IPS-18c (cell line): Measurements from ENCODE around the gene OLFM2.

Source experiments
- H3K4me3 ChIP-seq: 2 replicates; pipeline ENCODE4 v1.7.0; 2013; ENCODE audit warnings: low read depth, mild to moderate bottlenecking, low read length, moderate library complexity; ENCODE audit not compliant: insufficient read depth
- H3K9me3 ChIP-seq: one replicate; pipeline ENCODE4 v1.6.1; 2013; ENCODE audit warnings: mild to moderate bottlenecking, low read length, moderate library complexity; ENCODE audit not compliant: control insufficient read depth, insufficient read depth

The OLFM2 gene

GRCh38 chr19:9914315-9915207 lies 21.8 kb downstream of the OLFM2 start:
- no peaks in the 10 kb centered on the region for H3K9me3 ChIP-seq
- H3K4me3 ChIP-seq = peak overlapping the region; percentile 67

- Histone ChIP-seq H3K4me3 (peak overlapping the region; percentile 67), H3K9me3 (no peaks in the 10 kb centered on the region)
Measured at GRCh38 chr19:9914001-9914314, 22.4 kb downstream of the OLFM2 start.

- peak overlapping the region; percentile 52 for H3K4me3 ChIP-seq
Measured at GRCh38 chr19:9913237-9914000, 22.9 kb downstream of the OLFM2 start.

GRCh38 chr19:9912551-9913236 lies 23.6 kb downstream of the OLFM2 start:
- no peaks in the 10 kb centered on the region for H3K9me3 ChIP-seq
- H3K4me3 ChIP-seq = peak overlapping the region; percentile 52

More at GRCh38 chr19:9913237-9914000, 22.9 kb downstream of the OLFM2 start:
- no peaks in the 10 kb centered on the region for H3K9me3 ChIP-seq

- Histone ChIP-seq H3K9me3 (no peaks in the 10 kb centered on the region), H3K4me3 (no peak overlapping the region)
Measured at GRCh38 chr19:9911524-9912185, 24.7 kb downstream of the OLFM2 start.

GRCh38 chr19:9910625-9911024 lies 25.7 kb downstream of the OLFM2 start:
- Histone ChIP-seq H3K4me3 (no peak overlapping the region), H3K9me3 (no peaks in the 10 kb centered on the region)

GRCh38 chr19:9909251-9909650 lies 27.1 kb downstream of the OLFM2 start:
- no peak overlapping the region for H3K4me3 ChIP-seq
- no peaks in the 10 kb centered on the region for H3K9me3 ChIP-seq

GRCh38 chr19:9906475-9907087 lies 29.7 kb downstream of the OLFM2 start:
- Histone ChIP-seq H3K4me3 (no peak overlapping the region), H3K9me3 (no peaks in the 10 kb centered on the region)

GRCh38 chr19:9903336-9903735 lies 33.0 kb downstream of the OLFM2 start:
- Histone ChIP-seq H3K9me3 (no peaks in the 10 kb centered on the region), H3K4me3 (peak overlapping the region; percentile 15; the same call in 1 of the 2 replicates)

GRCh38 chr19:9901642-9902041 lies 34.7 kb downstream of the OLFM2 start:
- Histone ChIP-seq H3K4me3 (no peak overlapping the region), H3K9me3 (no peaks in the 10 kb centered on the region)

GRCh38 chr19:9901020-9901419 lies 35.3 kb downstream of the OLFM2 start:
- Histone ChIP-seq H3K9me3 (no peaks in the 10 kb centered on the region), H3K4me3 (no peak overlapping the region)

GRCh38 chr19:9891609-9892373 lies 44.5 kb downstream of the OLFM2 start:
- H3K9me3 ChIP-seq = no peaks in the 10 kb centered on the region
- H3K4me3 ChIP-seq = no peak overlapping the region

GRCh38 chr19:9885077-9885552 lies 51.2 kb downstream of the OLFM2 start:
- no peaks in the 10 kb centered on the region for H3K9me3 ChIP-seq
- no peak overlapping the region for H3K4me3 ChIP-seq

- Histone ChIP-seq H3K4me3 (no peak overlapping the region), H3K9me3 (no peaks in the 10 kb centered on the region)
Measured at GRCh38 chr19:9883764-9884163, 52.6 kb downstream of the OLFM2 start.

- no peaks in the 10 kb centered on the region for H3K9me3 ChIP-seq
- H3K4me3 ChIP-seq = no peak overlapping the region
Measured at GRCh38 chr19:9883231-9883758, 53.0 kb downstream of the OLFM2 start.

- H3K4me3 ChIP-seq = no peak overlapping the region
- H3K9me3 ChIP-seq = no peaks in the 10 kb centered on the region
Measured at GRCh38 chr19:9881720-9882119, 54.6 kb downstream of the OLFM2 start.
